GM23338 (cell line): ENCODE measurements around the gene UMOD.
"Not testable (repeated sequence)": the region's sequence is repeated elsewhere in the genome, so short reads cannot be mapped to it uniquely, and the experiment has no call there.

Experiments
- CREB1 ChIP-seq: fragments of 250-450 bp; sonication (Bioruptor Pico); IDR thresholded peaks from 2 replicates; pipeline ENCODE4 v1.5.0; 2020; ENCODE audit warnings: low read depth, mild to moderate bottlenecking, moderate library complexity
- EZH2 ChIP-seq: fragments of 200-600 bp; sonication (generic); IDR thresholded peaks from one replicate; pipeline ENCODE4 v1.8.0; 2017; ENCODE audit warnings: antibody characterized with exemption, mild to moderate bottlenecking, low read depth; ENCODE audit not compliant: unreplicated experiment
- EZH2phosphoT487 ChIP-seq: fragments of 200-600 bp; sonication (generic); IDR thresholded peaks from one replicate; pipeline ENCODE4 v1.8.1; 2018; ENCODE audit warnings: antibody characterized with exemption; ENCODE audit not compliant: unreplicated experiment
- JUNB ChIP-seq: IDR thresholded peaks from one replicate; pipeline ENCODE4 v1.6.1; 2016; ENCODE audit warnings: antibody characterized with exemption; ENCODE audit not compliant: unreplicated experiment
- NANOG ChIP-seq: IDR thresholded peaks from 2 replicates; pipeline ENCODE4 v1.6.1; 2016; ENCODE audit warnings: antibody characterized with exemption, borderline replicate concordance
- POLR2AphosphoS5 ChIP-seq: IDR thresholded peaks from 2 replicates; pipeline ENCODE4 v1.6.1; 2016; ENCODE audit warnings: antibody characterized with exemption, low read depth
- STAT1 ChIP-seq: IDR thresholded peaks from one replicate; pipeline ENCODE4 v1.6.1; 2016; ENCODE audit warnings: antibody characterized with exemption; ENCODE audit not compliant: unreplicated experiment
- ZNF331 ChIP-seq: fragments of 250-450 bp; sonication (Bioruptor Pico); IDR thresholded peaks from 2 replicates; pipeline ENCODE4 v1.5.0; 2020; ENCODE audit warnings: low read depth, mild to moderate bottlenecking, moderate library complexity
- TF ChIP-seq, protein P1 (sequence below), 2 experiments: fragments of 200-600 bp in 1 of 2; sonication (generic) in 1 of 2; conservative IDR thresholded peaks; 2 replicates each; pipeline versions ENCODE4 v1.5.1 to v1.6.1; 2016 to 2017; ENCODE audit warnings: antibody characterized with exemption in 2 of 2, low read depth in 2 of 2, mild to moderate bottlenecking in 2 of 2, moderate library complexity in 1 of 2
- TF ChIP-seq, protein P2 (sequence below): IDR thresholded peaks from one replicate; pipeline ENCODE4 v1.6.1; 2018; ENCODE audit warnings: antibody characterized with exemption; ENCODE audit not compliant: unreplicated experiment
- TF ChIP-seq, protein P3 (sequence below): fragments of 250-450 bp; sonication (Bioruptor Pico); IDR thresholded peaks from 2 replicates; pipeline ENCODE4 v1.5.0; 2020; ENCODE audit warnings: mild to moderate bottlenecking, moderate library complexity

DNA sequence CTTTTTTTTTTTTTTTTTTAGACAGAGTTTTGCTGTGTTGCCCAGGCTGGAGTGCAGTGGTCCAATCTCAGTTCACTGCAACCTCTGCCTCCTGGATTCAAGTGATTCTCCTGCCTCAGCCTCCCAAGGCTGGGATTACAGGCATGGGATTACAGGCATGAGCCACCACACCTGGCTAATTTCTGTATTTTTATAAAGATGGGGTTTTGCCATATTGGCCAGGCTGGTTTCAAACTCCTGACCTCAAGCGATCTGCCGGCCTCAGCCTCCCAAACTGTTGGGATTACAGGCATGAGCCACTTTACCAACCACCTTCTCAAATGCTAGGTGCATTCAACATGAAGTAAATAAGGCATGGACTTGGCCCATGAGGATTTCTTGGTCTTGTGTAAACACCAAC lies 31.5 kb downstream of the UMOD start:
- TF ChIP-seq, protein P1, sequence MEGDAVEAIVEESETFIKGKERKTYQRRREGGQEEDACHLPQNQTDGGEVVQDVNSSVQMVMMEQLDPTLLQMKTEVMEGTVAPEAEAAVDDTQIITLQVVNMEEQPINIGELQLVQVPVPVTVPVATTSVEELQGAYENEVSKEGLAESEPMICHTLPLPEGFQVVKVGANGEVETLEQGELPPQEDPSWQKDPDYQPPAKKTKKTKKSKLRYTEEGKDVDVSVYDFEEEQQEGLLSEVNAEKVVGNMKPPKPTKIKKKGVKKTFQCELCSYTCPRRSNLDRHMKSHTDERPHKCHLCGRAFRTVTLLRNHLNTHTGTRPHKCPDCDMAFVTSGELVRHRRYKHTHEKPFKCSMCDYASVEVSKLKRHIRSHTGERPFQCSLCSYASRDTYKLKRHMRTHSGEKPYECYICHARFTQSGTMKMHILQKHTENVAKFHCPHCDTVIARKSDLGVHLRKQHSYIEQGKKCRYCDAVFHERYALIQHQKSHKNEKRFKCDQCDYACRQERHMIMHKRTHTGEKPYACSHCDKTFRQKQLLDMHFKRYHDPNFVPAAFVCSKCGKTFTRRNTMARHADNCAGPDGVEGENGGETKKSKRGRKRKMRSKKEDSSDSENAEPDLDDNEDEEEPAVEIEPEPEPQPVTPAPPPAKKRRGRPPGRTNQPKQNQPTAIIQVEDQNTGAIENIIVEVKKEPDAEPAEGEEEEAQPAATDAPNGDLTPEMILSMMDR (conservative IDR thresholded peaks at IDR 0.05; ENCODE audit: low read depth in 2 of 2) = not testable (repeated sequence)
- TF ChIP-seq CREB1; EZH2; POLR2AphosphoS5; EZH2phosphoT487; ZNF331 (CRISPR knock-in tag); JUNB; NANOG; STAT1: not testable (repeated sequence)
- TF ChIP-seq, protein P2, sequence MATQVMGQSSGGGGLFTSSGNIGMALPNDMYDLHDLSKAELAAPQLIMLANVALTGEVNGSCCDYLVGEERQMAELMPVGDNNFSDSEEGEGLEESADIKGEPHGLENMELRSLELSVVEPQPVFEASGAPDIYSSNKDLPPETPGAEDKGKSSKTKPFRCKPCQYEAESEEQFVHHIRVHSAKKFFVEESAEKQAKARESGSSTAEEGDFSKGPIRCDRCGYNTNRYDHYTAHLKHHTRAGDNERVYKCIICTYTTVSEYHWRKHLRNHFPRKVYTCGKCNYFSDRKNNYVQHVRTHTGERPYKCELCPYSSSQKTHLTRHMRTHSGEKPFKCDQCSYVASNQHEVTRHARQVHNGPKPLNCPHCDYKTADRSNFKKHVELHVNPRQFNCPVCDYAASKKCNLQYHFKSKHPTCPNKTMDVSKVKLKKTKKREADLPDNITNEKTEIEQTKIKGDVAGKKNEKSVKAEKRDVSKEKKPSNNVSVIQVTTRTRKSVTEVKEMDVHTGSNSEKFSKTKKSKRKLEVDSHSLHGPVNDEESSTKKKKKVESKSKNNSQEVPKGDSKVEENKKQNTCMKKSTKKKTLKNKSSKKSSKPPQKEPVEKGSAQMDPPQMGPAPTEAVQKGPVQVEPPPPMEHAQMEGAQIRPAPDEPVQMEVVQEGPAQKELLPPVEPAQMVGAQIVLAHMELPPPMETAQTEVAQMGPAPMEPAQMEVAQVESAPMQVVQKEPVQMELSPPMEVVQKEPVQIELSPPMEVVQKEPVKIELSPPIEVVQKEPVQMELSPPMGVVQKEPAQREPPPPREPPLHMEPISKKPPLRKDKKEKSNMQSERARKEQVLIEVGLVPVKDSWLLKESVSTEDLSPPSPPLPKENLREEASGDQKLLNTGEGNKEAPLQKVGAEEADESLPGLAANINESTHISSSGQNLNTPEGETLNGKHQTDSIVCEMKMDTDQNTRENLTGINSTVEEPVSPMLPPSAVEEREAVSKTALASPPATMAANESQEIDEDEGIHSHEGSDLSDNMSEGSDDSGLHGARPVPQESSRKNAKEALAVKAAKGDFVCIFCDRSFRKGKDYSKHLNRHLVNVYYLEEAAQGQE = not testable (repeated sequence)
- TF ChIP-seq, protein P3, sequence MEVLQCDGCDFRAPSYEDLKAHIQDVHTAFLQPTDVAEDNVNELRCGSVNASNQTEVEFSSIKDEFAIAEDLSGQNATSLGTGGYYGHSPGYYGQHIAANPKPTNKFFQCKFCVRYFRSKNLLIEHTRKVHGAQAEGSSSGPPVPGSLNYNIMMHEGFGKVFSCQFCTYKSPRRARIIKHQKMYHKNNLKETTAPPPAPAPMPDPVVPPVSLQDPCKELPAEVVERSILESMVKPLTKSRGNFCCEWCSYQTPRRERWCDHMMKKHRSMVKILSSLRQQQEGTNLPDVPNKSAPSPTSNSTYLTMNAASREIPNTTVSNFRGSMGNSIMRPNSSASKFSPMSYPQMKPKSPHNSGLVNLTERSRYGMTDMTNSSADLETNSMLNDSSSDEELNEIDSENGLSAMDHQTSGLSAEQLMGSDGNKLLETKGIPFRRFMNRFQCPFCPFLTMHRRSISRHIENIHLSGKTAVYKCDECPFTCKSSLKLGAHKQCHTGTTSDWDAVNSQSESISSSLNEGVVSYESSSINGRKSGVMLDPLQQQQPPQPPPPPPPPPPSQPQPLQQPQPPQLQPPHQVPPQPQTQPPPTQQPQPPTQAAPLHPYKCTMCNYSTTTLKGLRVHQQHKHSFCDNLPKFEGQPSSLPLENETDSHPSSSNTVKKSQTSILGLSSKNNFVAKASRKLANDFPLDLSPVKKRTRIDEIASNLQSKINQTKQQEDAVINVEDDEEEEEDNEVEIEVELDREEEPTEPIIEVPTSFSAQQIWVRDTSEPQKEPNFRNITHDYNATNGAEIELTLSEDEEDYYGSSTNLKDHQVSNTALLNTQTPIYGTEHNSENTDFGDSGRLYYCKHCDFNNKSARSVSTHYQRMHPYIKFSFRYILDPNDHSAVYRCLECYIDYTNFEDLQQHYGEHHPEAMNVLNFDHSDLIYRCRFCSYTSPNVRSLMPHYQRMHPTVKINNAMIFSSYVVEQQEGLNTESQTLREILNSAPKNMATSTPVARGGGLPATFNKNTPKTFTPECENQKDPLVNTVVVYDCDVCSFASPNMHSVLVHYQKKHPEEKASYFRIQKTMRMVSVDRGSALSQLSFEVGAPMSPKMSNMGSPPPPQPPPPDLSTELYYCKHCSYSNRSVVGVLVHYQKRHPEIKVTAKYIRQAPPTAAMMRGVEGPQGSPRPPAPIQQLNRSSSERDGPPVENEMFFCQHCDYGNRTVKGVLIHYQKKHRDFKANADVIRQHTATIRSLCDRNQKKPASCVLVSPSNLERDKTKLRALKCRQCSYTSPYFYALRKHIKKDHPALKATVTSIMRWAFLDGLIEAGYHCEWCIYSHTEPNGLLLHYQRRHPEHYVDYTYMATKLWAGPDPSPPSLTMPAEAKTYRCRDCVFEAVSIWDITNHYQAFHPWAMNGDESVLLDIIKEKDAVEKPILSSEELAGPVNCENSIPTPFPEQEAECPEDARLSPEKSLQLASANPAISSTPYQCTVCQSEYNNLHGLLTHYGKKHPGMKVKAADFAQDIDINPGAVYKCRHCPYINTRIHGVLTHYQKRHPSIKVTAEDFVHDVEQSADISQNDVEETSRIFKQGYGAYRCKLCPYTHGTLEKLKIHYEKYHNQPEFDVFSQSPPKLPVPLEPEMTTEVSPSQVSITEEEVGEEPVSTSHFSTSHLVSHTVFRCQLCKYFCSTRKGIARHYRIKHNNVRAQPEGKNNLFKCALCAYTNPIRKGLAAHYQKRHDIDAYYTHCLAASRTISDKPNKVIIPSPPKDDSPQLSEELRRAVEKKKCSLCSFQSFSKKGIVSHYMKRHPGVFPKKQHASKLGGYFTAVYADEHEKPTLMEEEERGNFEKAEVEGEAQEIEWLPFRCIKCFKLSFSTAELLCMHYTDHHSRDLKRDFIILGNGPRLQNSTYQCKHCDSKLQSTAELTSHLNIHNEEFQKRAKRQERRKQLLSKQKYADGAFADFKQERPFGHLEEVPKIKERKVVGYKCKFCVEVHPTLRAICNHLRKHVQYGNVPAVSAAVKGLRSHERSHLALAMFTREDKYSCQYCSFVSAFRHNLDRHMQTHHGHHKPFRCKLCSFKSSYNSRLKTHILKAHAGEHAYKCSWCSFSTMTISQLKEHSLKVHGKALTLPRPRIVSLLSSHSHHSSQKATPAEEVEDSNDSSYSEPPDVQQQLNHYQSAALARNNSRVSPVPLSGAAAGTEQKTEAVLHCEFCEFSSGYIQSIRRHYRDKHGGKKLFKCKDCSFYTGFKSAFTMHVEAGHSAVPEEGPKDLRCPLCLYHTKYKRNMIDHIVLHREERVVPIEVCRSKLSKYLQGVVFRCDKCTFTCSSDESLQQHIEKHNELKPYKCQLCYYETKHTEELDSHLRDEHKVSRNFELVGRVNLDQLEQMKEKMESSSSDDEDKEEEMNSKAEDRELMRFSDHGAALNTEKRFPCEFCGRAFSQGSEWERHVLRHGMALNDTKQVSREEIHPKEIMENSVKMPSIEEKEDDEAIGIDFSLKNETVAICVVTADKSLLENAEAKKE (CRISPR knock-in tag) = not testable (repeated sequence)
